OCI-LY7 (cell line): ENCODE results near the gene SAPCD2. TPM values are rescaled to one million over a fixed set of nuclear protein-coding genes. Genes with fewer than 3 reads are reported as not detected.

Experiments used
- BruUV-seq: library from RNA; stranded (reverse); fragments of 400-500 nt; replicated peaks from 2 replicates; lab custom pipeline; 2021; lab: Mats Ljungman, UMichigan
- CTCF ChIA-PET: fragments of 300-600 bp; sonication (Branson Sonifier 250); formaldehyde crosslinking; loops from one replicate; lab custom pipeline; 2022; ENCODE audit warnings: antibody characterized with exemption; ENCODE audit not compliant: unreplicated experiment; lab: Charles Lee
- POLR2A ChIA-PET: fragments of 300-600 bp; sonication (Branson Sonifier 250); formaldehyde crosslinking; loops from one replicate; lab custom pipeline; 2022; ENCODE audit warnings: antibody characterized with exemption; lab: Charles Lee
- DNase-seq: peaks from one replicate; pipeline ENCODE4 v3.0.0-alpha.2; 2015; ENCODE audit warnings: low spot score
- H2AFZ ChIP-seq: fragments of 200-600 bp; sonication (generic), shearing (Covaris generic); 2 replicates; pipeline ENCODE4 v1.6.1; 2014; ENCODE audit warnings: mild to moderate bottlenecking, antibody characterized with exemption, low read length, moderate library complexity
- H3K27ac ChIP-seq: fragments of 200-600 bp; sonication (generic); 2 replicates; pipeline ENCODE4 v1.5.1; 2014; ENCODE audit warnings: mixed run types, low read depth, mild to moderate bottlenecking, moderate library complexity, low read length, inconsistent platforms; ENCODE audit not compliant: poor library complexity, severe bottlenecking
- H3K36me3 ChIP-seq: fragments of 200-600 bp; sonication (generic); 2 replicates; pipeline ENCODE4 v1.6.1; 2014; ENCODE audit warnings: mild to moderate bottlenecking, antibody characterized with exemption, low read length, moderate library complexity, mixed read lengths; ENCODE audit not compliant: insufficient read depth
- H3K4me1 ChIP-seq: fragments of 200-600 bp; sonication (generic); 2 replicates; pipeline ENCODE4 v1.5.1; 2014; ENCODE audit warnings: mild to moderate bottlenecking, low read length; ENCODE audit not compliant: insufficient read depth, poor library complexity, severe bottlenecking
- H3K4me2 ChIP-seq: fragments of 200-600 bp; sonication (generic); 2 replicates; pipeline ENCODE4 v1.6.1; 2014; ENCODE audit warnings: mild to moderate bottlenecking, low read length
- H3K4me3 ChIP-seq: fragments of 200-600 bp; sonication (generic); 2 replicates; pipeline ENCODE4 v1.5.1; 2014; ENCODE audit warnings: mild to moderate bottlenecking, low read depth, low read length; ENCODE audit not compliant: poor library complexity, severe bottlenecking
- H3K79me2 ChIP-seq: fragments of 200-600 bp; sonication (generic); 2 replicates; pipeline ENCODE4 v1.6.1; 2016; ENCODE audit warnings: low read depth, mild to moderate bottlenecking, low read length, moderate library complexity, mixed read lengths; ENCODE audit not compliant: insufficient read depth
- H3K9me2 ChIP-seq: fragments of 200-600 bp; sonication (generic); 2 replicates; pipeline ENCODE4 v1.6.1; 2016; ENCODE audit warnings: mild to moderate bottlenecking, low read length, mixed read lengths; ENCODE audit not compliant: insufficient read depth
- H3K9me3 ChIP-seq: fragments of 200-600 bp; sonication (generic); 2 replicates; pipeline ENCODE4 v1.6.1; 2014; ENCODE audit warnings: mild to moderate bottlenecking, mixed run types, low read length, mixed read lengths
- H4K20me1 ChIP-seq: fragments of 200-600 bp; sonication (generic); 2 replicates; pipeline ENCODE4 v1.6.1; 2014; ENCODE audit warnings: mild to moderate bottlenecking, antibody characterized with exemption, low read length, moderate library complexity, mixed read lengths; ENCODE audit not compliant: insufficient read depth
- EZH2phosphoT487 ChIP-seq: fragments of 200-600 bp; sonication (generic); IDR thresholded peaks from 2 replicates; pipeline ENCODE4 v1.6.1; 2018; ENCODE audit warnings: low read depth, borderline replicate concordance, mild to moderate bottlenecking, mixed run types, antibody characterized with exemption, low read length, moderate library complexity, mixed read lengths
- intact Hi-C: fragments of 100-400 bp; cut with micrococcal nuclease; formaldehyde crosslinking; loops from one replicate; pipeline ENCODE4 v1.10.0; 2022; ENCODE audit not compliant: unreplicated experiment
- total RNA-seq, 2 experiments: library from RNA; depleted of rRNA in 1 of 2; stranded (reverse); fragments of >200 nt in 1 of 2; shearing (Covaris generic) in 1 of 2; gene quantifications; 2 replicates each; pipeline ENCODE4 v1.2.3, GENCODE V29; 2014 to 2022
- TF ChIP-seq, protein P1 (sequence below): fragments of 200-600 bp; sonication (generic); conservative IDR thresholded peaks from 2 replicates; pipeline ENCODE4 v1.5.1; 2014; ENCODE audit warnings: mild to moderate bottlenecking, antibody characterized with exemption, low read length, moderate library complexity, mixed read lengths

Gene SAPCD2
- total RNA-seq, 2 experiments from 2014 or later = 57.2 to 74.0 TPM

DNA sequence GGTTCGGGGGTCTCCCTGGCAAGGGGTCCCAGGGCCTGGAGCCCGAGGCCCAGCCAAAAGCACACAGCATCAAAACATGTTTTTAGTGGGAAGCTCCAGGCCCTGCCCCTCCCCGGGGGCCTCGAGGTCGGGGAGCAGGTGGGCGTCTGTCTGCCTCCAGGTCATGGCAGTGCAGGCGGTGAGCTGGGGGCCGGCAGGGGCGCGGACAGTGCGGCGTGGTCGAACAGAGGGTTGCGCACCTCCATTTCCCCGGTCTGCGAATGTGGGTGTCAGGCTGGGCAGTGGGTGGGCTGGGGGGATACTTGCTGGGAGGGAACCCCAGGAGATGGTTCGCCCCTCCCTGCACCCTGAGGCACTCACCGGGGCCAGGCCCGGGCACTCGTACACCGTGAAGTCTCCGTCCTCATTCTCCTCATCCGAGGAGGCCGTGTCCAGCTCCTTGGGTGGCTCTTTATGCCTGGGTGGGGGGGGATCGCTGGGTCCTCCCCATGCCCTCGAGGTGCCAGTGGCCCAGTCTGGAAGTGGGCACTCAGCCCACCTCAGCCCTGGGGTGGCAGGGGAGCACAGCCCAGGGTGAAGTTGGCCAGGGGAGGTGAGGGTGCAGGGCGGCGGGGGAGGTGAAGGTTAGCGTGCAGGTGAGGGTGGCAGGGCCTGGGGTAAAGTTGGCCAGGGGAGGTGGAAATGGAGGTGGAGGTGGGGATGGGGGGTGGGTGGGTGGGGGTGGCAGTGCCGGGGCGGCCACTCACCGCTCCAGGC lies 30.6 kb downstream of the SAPCD2 start:
- no peaks in the 10 kb centered on the region for H3K36me3 ChIP-seq
- POLR2A ChIA-PET = no interaction called here
- intact Hi-C loops = no loop called here

DNA sequence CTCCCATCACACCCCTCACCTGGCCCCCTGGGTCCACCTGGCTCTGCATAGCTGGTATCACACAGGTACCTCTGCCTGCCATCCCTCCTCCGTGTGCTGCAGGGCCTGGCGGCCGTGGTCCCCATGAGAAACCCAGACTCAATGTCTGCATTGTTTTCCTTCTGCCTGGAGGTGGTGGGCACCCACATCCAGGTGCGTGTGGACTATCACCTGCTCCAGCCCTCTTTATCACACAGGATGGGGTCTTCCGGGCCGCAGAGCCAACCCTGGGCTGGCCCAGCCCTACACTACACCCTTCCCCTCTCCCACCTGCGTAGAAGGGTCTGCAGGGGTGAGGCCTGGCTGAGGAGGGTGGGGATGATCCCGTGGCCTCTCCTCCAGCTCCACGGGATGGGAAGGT lies 31.4 kb downstream of the SAPCD2 start:
- Histone ChIP-seq H4K20me1 (no peaks in the 10 kb centered on the region), H3K79me2 (no peaks in the 10 kb centered on the region), H3K4me3 (no peak overlapping the region), H3K36me3 (no peaks in the 10 kb centered on the region), H3K4me1 (peaks cover 12% of the 10 kb centered on the region), H3K4me2 (no peak overlapping the region), H3K27ac (no peak overlapping the region), H2AFZ (no peak overlapping the region), H3K9me2 (no peaks in the 10 kb centered on the region), H3K9me3 (no peaks in the 10 kb centered on the region)
- TF ChIP-seq EZH2phosphoT487 = no peak
- TF ChIP-seq, protein P1, sequence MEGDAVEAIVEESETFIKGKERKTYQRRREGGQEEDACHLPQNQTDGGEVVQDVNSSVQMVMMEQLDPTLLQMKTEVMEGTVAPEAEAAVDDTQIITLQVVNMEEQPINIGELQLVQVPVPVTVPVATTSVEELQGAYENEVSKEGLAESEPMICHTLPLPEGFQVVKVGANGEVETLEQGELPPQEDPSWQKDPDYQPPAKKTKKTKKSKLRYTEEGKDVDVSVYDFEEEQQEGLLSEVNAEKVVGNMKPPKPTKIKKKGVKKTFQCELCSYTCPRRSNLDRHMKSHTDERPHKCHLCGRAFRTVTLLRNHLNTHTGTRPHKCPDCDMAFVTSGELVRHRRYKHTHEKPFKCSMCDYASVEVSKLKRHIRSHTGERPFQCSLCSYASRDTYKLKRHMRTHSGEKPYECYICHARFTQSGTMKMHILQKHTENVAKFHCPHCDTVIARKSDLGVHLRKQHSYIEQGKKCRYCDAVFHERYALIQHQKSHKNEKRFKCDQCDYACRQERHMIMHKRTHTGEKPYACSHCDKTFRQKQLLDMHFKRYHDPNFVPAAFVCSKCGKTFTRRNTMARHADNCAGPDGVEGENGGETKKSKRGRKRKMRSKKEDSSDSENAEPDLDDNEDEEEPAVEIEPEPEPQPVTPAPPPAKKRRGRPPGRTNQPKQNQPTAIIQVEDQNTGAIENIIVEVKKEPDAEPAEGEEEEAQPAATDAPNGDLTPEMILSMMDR = no peak
- CTCF ChIA-PET = interaction anchor here (0.6 kb wide), 2 partner anchors 17 to 515 kb away, joined by 3 to 4 read pairs; no protein-coding TSS in a partner anchor
- POLR2A ChIA-PET = no interaction called here
- intact Hi-C loops = no loop called here
- DNase-seq = no peak
- no TSS peak for BruUV-seq

More for the DNA sequence above, 30.6 kb downstream of the SAPCD2 start:
- Histone ChIP-seq H3K79me2 (no peaks in the 10 kb centered on the region), H3K9me2 (no peaks in the 10 kb centered on the region), H2AFZ (no peak overlapping the region), H3K27ac (no peak overlapping the region), H3K4me3 (no peak overlapping the region), H3K4me1 (peaks cover 7% of the 10 kb centered on the region), H3K4me2 (no peak overlapping the region), H3K9me3 (no peaks in the 10 kb centered on the region), H4K20me1 (no peaks in the 10 kb centered on the region)
- CTCF ChIA-PET = interaction anchor here (0.6 to 0.7 kb wide), 2 partner anchors 10 to 148 kb away, joined by 3 read pairs; no protein-coding TSS in a partner anchor
- TF ChIP-seq, protein P1 = no peak
- no peak for TF ChIP-seq EZH2phosphoT487
- no TSS peak for BruUV-seq
- no peak for DNase-seq

DNA sequence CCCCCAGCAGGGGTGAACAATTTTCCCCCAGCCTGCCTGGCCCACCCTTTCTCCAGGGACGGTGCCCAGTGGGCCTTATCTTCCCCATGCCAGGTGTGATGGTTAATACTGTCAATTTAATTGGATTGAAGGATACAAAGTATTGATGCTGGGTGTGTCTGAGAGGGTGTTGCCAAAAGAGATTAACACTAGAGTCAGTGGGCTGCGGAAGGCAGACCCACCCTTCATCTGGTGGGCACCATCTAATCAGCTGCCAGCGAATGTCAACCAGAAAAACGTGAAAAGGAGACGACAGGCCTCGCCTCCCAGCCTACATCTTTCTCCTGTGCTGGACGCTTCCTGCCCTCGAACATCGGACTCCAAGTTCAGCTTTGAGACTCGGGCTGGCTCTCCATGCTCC lies 32.9 kb downstream of the SAPCD2 start:
- TF ChIP-seq, protein P1 = no peak
- TF ChIP-seq EZH2phosphoT487 = no peak
- Histone ChIP-seq H3K36me3 (no peaks in the 10 kb centered on the region), H3K9me2 (no peaks in the 10 kb centered on the region), H4K20me1 (no peaks in the 10 kb centered on the region), H3K4me2 (no peak overlapping the region), H2AFZ (no peak overlapping the region), H3K9me3 (no peaks in the 10 kb centered on the region), H3K27ac (no peak overlapping the region), H3K4me1 (peaks cover 14% of the 10 kb centered on the region), H3K79me2 (no peaks in the 10 kb centered on the region), H3K4me3 (no peak overlapping the region)
- POLR2A ChIA-PET = interaction anchor here (1.1 kb wide), 1 partner anchor 283 kb away, joined by 4 read pairs; no protein-coding TSS in a partner anchor
- BruUV-seq = no TSS peak
- CTCF ChIA-PET = interaction anchor here (0.6 kb wide), 1 partner anchor 25 kb away, joined by 3 read pairs; no protein-coding TSS in a partner anchor
- intact Hi-C loops = no loop called here
- DNase-seq = no peak
